A549 (cell line): Measurements from ENCODE around the gene IFI30.

Experiments used
- BHLHE40 ChIP-seq: IDR thresholded peaks from 2 replicates; pipeline ENCODE4 v1.6.1; 2012; ENCODE audit warnings: low read depth, low read length, inconsistent platforms
- CEBPB ChIP-seq, 2 experiments: fragments of >200 bp in 1 of 2; sonication (Bioruptor Twin) in 1 of 2; formaldehyde crosslinking in 1 of 2; IDR thresholded peaks; 2 replicates each; pipeline ENCODE4 v1.6.1; 2012 to 2016
- CTCF ChIP-seq: fragments of >200 bp; sonication (Bioruptor Twin); formaldehyde crosslinking; IDR thresholded peaks from 3 replicates; pipeline ENCODE4 v1.5.1; 2016
- EP300 ChIP-seq, 2 experiments: fragments of >200 bp; sonication (Bioruptor Twin); formaldehyde crosslinking; IDR thresholded peaks; 2 replicates in 1 of 2; 3 replicates in 1 of 2; pipeline ENCODE4 v1.6.1; 2016 to 2017
- HOXB13 ChIP-seq: fragments of 250-450 bp; sonication (Bioruptor Pico); IDR thresholded peaks from 2 replicates; pipeline ENCODE4 v1.5.0; 2020; ENCODE audit warnings: low read depth, mild to moderate bottlenecking, moderate library complexity
- JUNB ChIP-seq: fragments of >200 bp; sonication (Bioruptor Twin); formaldehyde crosslinking; IDR thresholded peaks from 2 replicates; pipeline ENCODE4 v1.6.1; 2016
- POLR2A ChIP-seq: IDR thresholded peaks from 2 replicates; pipeline ENCODE4 v1.6.1; 2012; ENCODE audit warnings: mild to moderate bottlenecking, low read length
- RAD21 ChIP-seq, 2 experiments: fragments of >200 bp in 1 of 2; sonication (Bioruptor Twin) in 1 of 2; formaldehyde crosslinking in 1 of 2; IDR thresholded peaks in 1 of 2; conservative IDR thresholded peaks in 1 of 2; 2 replicates in 1 of 2; 3 replicates in 1 of 2; pipeline ENCODE4 v1.6.1; 2012 to 2018; ENCODE audit warnings: inconsistent platforms in 1 of 2
- RNF2 ChIP-seq: fragments of 200-600 bp; sonication (generic); IDR thresholded peaks from 2 replicates; pipeline ENCODE4 v1.6.1; 2016; ENCODE audit warnings: low read depth, mild to moderate bottlenecking, antibody characterized with exemption, moderate library complexity, borderline replicate concordance
- SMC3 ChIP-seq: fragments of >200 bp; sonication (Bioruptor Twin); formaldehyde crosslinking; IDR thresholded peaks from 3 replicates; pipeline ENCODE4 v1.6.1; 2018; ENCODE audit warnings: inconsistent platforms
- ZFP36 ChIP-seq: fragments of 450-650 bp; IDR thresholded peaks from 2 replicates; pipeline ENCODE4 v1.6.1; 2014; ENCODE audit warnings: borderline replicate concordance; ENCODE audit not compliant: partially characterized antibody
- ZSCAN20 ChIP-seq: fragments of 250-450 bp; sonication (Bioruptor Pico); IDR thresholded peaks from 2 replicates; pipeline ENCODE4 v1.8.0; 2022; ENCODE audit warnings: mild to moderate bottlenecking, moderate library complexity
- TF ChIP-seq, protein P1 (sequence below): fragments of 150-350 bp; IDR thresholded peaks from 2 replicates; pipeline ENCODE4 v1.6.1; 2014; ENCODE audit warnings: low read depth, mild to moderate bottlenecking, low read length

DNA sequence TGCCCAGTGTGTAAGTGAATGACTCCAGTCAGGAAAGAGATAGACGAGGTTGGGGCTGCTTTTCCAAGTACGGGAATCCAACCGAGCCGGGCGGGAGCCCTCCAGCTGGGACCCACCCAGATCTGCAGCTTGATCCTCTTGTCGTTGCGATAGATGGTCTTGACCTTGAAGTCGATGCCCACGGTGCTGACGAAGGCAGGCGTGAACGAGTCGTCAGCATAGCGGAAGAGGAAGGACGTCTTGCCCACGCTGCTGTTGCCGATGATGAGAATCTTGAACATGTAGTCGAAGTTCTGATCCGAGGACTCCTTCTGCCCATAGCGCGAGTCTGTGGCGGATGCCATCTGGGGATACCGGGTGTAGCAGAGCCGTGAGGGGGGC is 28.8 kb downstream of the IFI30 start:
- TF ChIP-seq CTCF, result no peak
- no peak for TF ChIP-seq CEBPB (IDR thresholded peaks at IDR 0.05)
- no peak for TF ChIP-seq JUNB
- TF ChIP-seq EP300 (IDR thresholded peaks at IDR 0.05), result no peak
- TF ChIP-seq BHLHE40, result no peak
- TF ChIP-seq SMC3, result no peak
- no peak for TF ChIP-seq RNF2
- TF ChIP-seq POLR2A, result no peak
- TF ChIP-seq, protein P1, sequence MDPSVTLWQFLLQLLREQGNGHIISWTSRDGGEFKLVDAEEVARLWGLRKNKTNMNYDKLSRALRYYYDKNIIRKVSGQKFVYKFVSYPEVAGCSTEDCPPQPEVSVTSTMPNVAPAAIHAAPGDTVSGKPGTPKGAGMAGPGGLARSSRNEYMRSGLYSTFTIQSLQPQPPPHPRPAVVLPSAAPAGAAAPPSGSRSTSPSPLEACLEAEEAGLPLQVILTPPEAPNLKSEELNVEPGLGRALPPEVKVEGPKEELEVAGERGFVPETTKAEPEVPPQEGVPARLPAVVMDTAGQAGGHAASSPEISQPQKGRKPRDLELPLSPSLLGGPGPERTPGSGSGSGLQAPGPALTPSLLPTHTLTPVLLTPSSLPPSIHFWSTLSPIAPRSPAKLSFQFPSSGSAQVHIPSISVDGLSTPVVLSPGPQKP, result no peak
- TF ChIP-seq ZFP36, result no peak
- TF ChIP-seq ZSCAN20 (CRISPR knock-in tag), result no peak
- no peak for TF ChIP-seq HOXB13 (CRISPR knock-in tag)
- TF ChIP-seq RAD21 (conservative IDR thresholded peaks at IDR 0.05 in 1 of 2, IDR thresholded peaks at IDR 0.05 in 1 of 2), result no peak
